Fibroblast of villous mesenchyme (primary cell): Measurements from ENCODE around the gene THSD7B. TPM values are rescaled to one million over a fixed set of nuclear protein-coding genes. Genes with fewer than 3 reads are reported as not detected.

Experiments
- DNase-seq: peaks from one replicate; pipeline ENCODE4 v3.0.0-alpha.2; 2010; ENCODE audit warnings: low read depth
- H3K4me3 ChIP-seq: 2 replicates; pipeline ENCODE4 v1.5.1; 2011; ENCODE audit warnings: low read depth, mild to moderate bottlenecking, low read length
- CTCF ChIP-seq: IDR thresholded peaks from 2 replicates; pipeline ENCODE4 v1.5.1; 2012; ENCODE audit warnings: low read depth, mild to moderate bottlenecking, low read length; ENCODE audit not compliant: insufficient read depth
- total RNA-seq: library from RNA; depleted of rRNA; stranded (reverse); fragments of >200 nt; gene quantifications from 2 replicates; pipeline ENCODE4 v1.2.3, GENCODE V29; 2012

Gene THSD7B
- total RNA-seq, 1 donor = 1.3 TPM

- H3K4me3 ChIP-seq = no peak overlapping the region
- no peak for DNase-seq
- TF ChIP-seq CTCF = no peak
Observed at GRCh38 chr2:137202318-137202717, 437.0 kb downstream of the THSD7B start.

GRCh38 chr2:137205324-137205723 lies 440.0 kb downstream of the THSD7B start:
- no peak for DNase-seq
- H3K4me3 ChIP-seq = no peak overlapping the region
- no peak for TF ChIP-seq CTCF

- no peak overlapping the region for H3K4me3 ChIP-seq
- no peak for TF ChIP-seq CTCF
- no peak for DNase-seq
Observed at GRCh38 chr2:137206069-137206468, 440.7 kb downstream of the THSD7B start.

GRCh38 chr2:137207030-137207429 lies 441.7 kb downstream of the THSD7B start:
- no peak overlapping the region for H3K4me3 ChIP-seq
- no peak for DNase-seq
- TF ChIP-seq CTCF = no peak

- DNase-seq = peak; percentile 11
- no peak overlapping the region for H3K4me3 ChIP-seq
- TF ChIP-seq CTCF = no peak
Observed at GRCh38 chr2:137208431-137208891, 443.1 kb downstream of the THSD7B start.

- TF ChIP-seq CTCF = no peak
- DNase-seq = no peak
- no peak overlapping the region for H3K4me3 ChIP-seq
Observed at GRCh38 chr2:137210039-137210438, 444.7 kb downstream of the THSD7B start.

GRCh38 chr2:137211761-137212160 lies 446.4 kb downstream of the THSD7B start:
- no peak for TF ChIP-seq CTCF
- no peak overlapping the region for H3K4me3 ChIP-seq
- DNase-seq = no peak
